Right lobe of liver (tissue), 4 donors: ENCODE results near the gene TMEM204.

Experiments used
- CTCF ChIP-seq, 4 donors: fragments of 200-600 bp in 3 of 4; fragments of 450-650 bp in 1 of 4; IDR thresholded peaks; one replicate each; pipeline versions ENCODE4 v1.5.1 to v1.8.0; 2016 to 2022; ENCODE audit warnings: antibody characterized with exemption in 4 of 4, mild to moderate bottlenecking in 2 of 4
- POLR2A ChIP-seq: fragments of 450-650 bp; IDR thresholded peaks from one replicate; pipeline ENCODE4 v1.6.1; 2017; ENCODE audit warnings: antibody characterized with exemption, mild to moderate bottlenecking
- donor health status: DM: no; HTN: no; CAD: no.
- donor health status: DM: no; HTN: no; CAD: no.
- donor health status: DM: no; HTN: yes; CAD: no.

DNA sequence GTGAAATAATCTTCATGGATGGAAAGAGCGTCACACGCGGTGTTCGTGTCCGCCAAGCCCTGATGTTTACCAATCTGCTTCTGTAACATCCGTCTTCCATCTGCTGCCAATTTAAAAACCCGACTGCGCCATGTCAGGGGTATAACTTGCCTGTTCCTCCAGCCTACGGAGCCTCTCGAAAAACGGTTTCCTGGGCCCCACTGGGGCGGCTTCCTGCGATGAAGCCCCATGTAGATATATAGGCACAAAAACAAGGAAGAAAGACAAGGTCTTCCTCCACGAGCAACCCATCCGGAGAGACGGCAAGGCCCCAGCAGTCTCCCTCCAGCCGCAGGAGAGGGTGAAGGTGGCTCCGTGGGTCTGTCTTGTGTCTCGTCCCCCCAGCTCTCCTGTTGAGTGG, 44.8 kb upstream of the TMEM204 start, which contains the start of gene PTX4:
- TF ChIP-seq POLR2A (no peak), CTCF (IDR thresholded peaks at IDR 0.05) (no peak)
